H1 (cell line): ENCODE results near the gene AWAT1. TPM values are rescaled to one million over a fixed set of nuclear protein-coding genes. Genes with fewer than 3 reads are reported as not detected.

Experiments used
- ASH2L ChIP-seq: fragments of 200-600, 300-600 bp; sonication (generic); IDR thresholded peaks from one replicate; pipeline ENCODE4 v1.7.1; 2017; ENCODE audit warnings: low read length
- EGR1 ChIP-seq: IDR thresholded peaks from 2 replicates; pipeline ENCODE4 v1.6.1; 2011; ENCODE audit warnings: low read depth, low read length, borderline replicate concordance
- SAP30 ChIP-seq: fragments of 300-600 bp; sonication (generic); IDR thresholded peaks from 2 replicates; pipeline ENCODE4 v1.7.1; 2012; ENCODE audit warnings: low read length, moderate library complexity, mild to moderate bottlenecking, inconsistent platforms; ENCODE audit not compliant: insufficient read depth, insufficient replicate concordance
- SIN3A ChIP-seq, 2 experiments: IDR thresholded peaks in 1 of 2; conservative IDR thresholded peaks in 1 of 2; 2 replicates each; pipeline ENCODE4 v1.6.1; 2011 to 2012; ENCODE audit warnings: low read length in 2 of 2, improper control_type of control experiment in 1 of 2, low read depth in 1 of 2, mild to moderate bottlenecking in 1 of 2
- SP1 ChIP-seq: IDR thresholded peaks from 2 replicates; pipeline ENCODE4 v1.6.1; 2011; ENCODE audit warnings: low read depth, low read length
- polyA plus RNA-seq, 7 experiments: library from polyadenylated mRNA; depleted of rRNA in 3 of 7; stranded (reverse) in 5 of 7; unstranded in 2 of 7; fragments of >200 nt in 5 of 7; fragments of 200-250 nt in 2 of 7; gene quantifications; 1 replicate in 5 of 7; 2 replicates in 1 of 7; 4 replicates in 1 of 7; pipeline versions ENCODE4 v1.2.1 to v1.2.3, GENCODE V29; 2011 to 2013; ENCODE audit warnings: missing spikeins in 2 of 7, mixed read lengths in 2 of 7
- total RNA-seq: library from RNA; stranded (reverse); fragmentation: NEBNext Ultra II Directional; extraction: Animal tissue kit (Norgen Biotek cat#: 25700); gene quantifications from 2 replicates; pipeline ENCODE4 v1.2.1, GENCODE V29; 2021

AWAT1 gene
- total and polyA plus RNA-seq, 2 of the 8 experiments (the other 6 are each of a cell fraction or from before 2014, with no cell fraction given) = not detected

DNA sequence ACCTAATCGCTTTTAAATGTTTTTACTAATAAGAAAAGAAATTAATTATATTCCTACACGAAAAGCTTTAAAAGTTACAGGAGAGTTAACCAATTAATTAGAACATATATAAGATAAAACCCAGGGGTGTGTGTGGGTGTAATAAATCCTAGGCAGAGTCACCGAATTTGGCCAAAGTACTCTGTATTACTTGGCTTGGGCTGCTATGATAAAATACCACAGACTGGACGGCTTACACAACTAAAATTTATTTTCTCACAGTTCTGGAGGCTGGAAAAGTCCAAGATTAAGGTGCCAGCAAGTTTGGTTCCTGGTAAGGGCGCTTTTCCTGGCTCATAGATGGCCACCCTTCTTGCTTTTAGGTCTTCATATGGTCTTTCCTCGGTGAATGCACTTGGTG is 10.4 kb downstream of the AWAT1 start (continued):
- TF ChIP-seq ASH2L (no peak), SAP30 (no peak), SP1 (no peak), EGR1 (no peak), SIN3A (conservative IDR thresholded peaks at IDR 0.05 in 1 of 2, IDR thresholded peaks at IDR 0.05 in 1 of 2; ENCODE audit: low read depth in 1 of 2, low read length in 2 of 2) (no peak)
